GM23338 (cell line): ENCODE results near the gene ANKRD55. TPM values are rescaled to one million over a fixed set of nuclear protein-coding genes. Genes with fewer than 3 reads are reported as not detected.

Experiments used
- ATAC-seq: fragments of 200-7000 bp; cut with Tn5 transposase; 3 replicates; pipeline ENCODE4 v1.9.1; 2020
- DNase-seq: peaks from one replicate; pipeline ENCODE4 v3.0.0-alpha.2; 2015; ENCODE audit warnings: low spot score
- H2AFZ ChIP-seq: fragments of 200-600 bp; sonication (generic); 2 replicates; pipeline ENCODE4 v1.8.0; 2016; ENCODE audit warnings: antibody characterized with exemption, mild to moderate bottlenecking, moderate library complexity
- H3F3A ChIP-seq: fragments of 200-600 bp; sonication (generic); replicated peaks from 2 replicates; pipeline ENCODE4 v1.8.0; 2017; ENCODE audit warnings: antibody characterized with exemption, mixed run types, low read depth
- H3K27ac ChIP-seq: fragments of 200-600 bp; sonication (generic); 2 replicates; pipeline ENCODE4 v1.6.1; 2016; ENCODE audit warnings: low read depth
- H3K27me3 ChIP-seq: fragments of 200-600 bp; sonication (generic); 2 replicates; pipeline ENCODE4 v1.8.0; 2016; ENCODE audit warnings: mild to moderate bottlenecking, mixed run types, moderate library complexity; ENCODE audit not compliant: insufficient read depth
- H3K36me3 ChIP-seq: fragments of 200-600 bp; sonication (generic); 2 replicates; pipeline ENCODE4 v1.8.0; 2016; ENCODE audit warnings: mild to moderate bottlenecking; ENCODE audit not compliant: insufficient read depth
- H3K4me1 ChIP-seq: fragments of 200-600 bp; sonication (generic); 2 replicates; pipeline ENCODE4 v1.8.0; 2016; ENCODE audit warnings: mild to moderate bottlenecking, moderate library complexity; ENCODE audit not compliant: insufficient read depth
- H3K4me2 ChIP-seq: fragments of 200-600 bp; sonication (generic); 2 replicates; pipeline ENCODE4 v1.7.1; 2017; ENCODE audit warnings: mixed run types
- H3K4me3 ChIP-seq: fragments of 200-600 bp; sonication (generic); 2 replicates; pipeline ENCODE4 v1.6.1; 2016; ENCODE audit warnings: mixed run types
- H3K79me2 ChIP-seq: fragments of 200-600 bp; sonication (generic); replicated peaks from 2 replicates; pipeline ENCODE4 v1.8.0; 2017; ENCODE audit warnings: mild to moderate bottlenecking; ENCODE audit not compliant: insufficient read depth
- H3K9me2 ChIP-seq: fragments of 200-600 bp; sonication (generic); 2 replicates; pipeline ENCODE4 v1.8.0; 2017; ENCODE audit not compliant: insufficient read depth
- H4K20me1 ChIP-seq: fragments of 200-600 bp; sonication (generic); replicated peaks from 2 replicates; pipeline ENCODE4 v1.8.0; 2017; ENCODE audit warnings: mild to moderate bottlenecking; ENCODE audit not compliant: insufficient read depth
- H3K27ac Mint-ChIP-seq: 2 replicates; pipeline ENCODE4 v1.8.0; 2020; ENCODE audit warnings: inconsistent platforms, mild to moderate bottlenecking, moderate library complexity, mixed read lengths
- H3K27me3 Mint-ChIP-seq: 3 replicates; pipeline ENCODE4 v1.8.0; 2022; ENCODE audit warnings: low read depth, mild to moderate bottlenecking, moderate library complexity, mixed read lengths, inconsistent platforms; ENCODE audit not compliant: insufficient read depth, poor library complexity
- H3K36me3 Mint-ChIP-seq: 3 replicates; pipeline ENCODE4 v1.8.0; 2021; ENCODE audit warnings: low read depth, mild to moderate bottlenecking, inconsistent platforms, moderate library complexity, mixed read lengths
- H3K4me1 Mint-ChIP-seq: 3 replicates; pipeline ENCODE4 v1.8.0; 2020; ENCODE audit warnings: mild to moderate bottlenecking, inconsistent platforms, mixed read lengths
- H3K4me3 Mint-ChIP-seq: 3 replicates; pipeline ENCODE4 v1.8.0; 2021; ENCODE audit warnings: moderate library complexity, mild to moderate bottlenecking, inconsistent platforms, mixed read lengths
- H3K9me3 Mint-ChIP-seq: 3 replicates; pipeline ENCODE4 v1.8.0; 2020; ENCODE audit warnings: moderate library complexity, mild to moderate bottlenecking, inconsistent platforms, mixed read lengths
- CREB1 ChIP-seq: fragments of 250-450 bp; sonication (Bioruptor Pico); IDR thresholded peaks from 2 replicates; pipeline ENCODE4 v1.5.0; 2020; ENCODE audit warnings: low read depth, mild to moderate bottlenecking, moderate library complexity
- CTCF ChIP-seq, 2 experiments: fragments of 200-600 bp in 1 of 2; sonication (generic) in 1 of 2; conservative IDR thresholded peaks; 2 replicates each; pipeline versions ENCODE4 v1.5.1 to v1.6.1; 2016 to 2017; ENCODE audit warnings: antibody characterized with exemption in 2 of 2, low read depth in 2 of 2, mild to moderate bottlenecking in 2 of 2, moderate library complexity in 1 of 2
- ETS1 ChIP-seq: IDR thresholded peaks from 2 replicates; pipeline ENCODE4 v1.6.1; 2016; ENCODE audit warnings: antibody characterized with exemption
- EZH2phosphoT487 ChIP-seq: fragments of 200-600 bp; sonication (generic); IDR thresholded peaks from one replicate; pipeline ENCODE4 v1.8.1; 2018; ENCODE audit warnings: antibody characterized with exemption; ENCODE audit not compliant: unreplicated experiment
- NANOG ChIP-seq: IDR thresholded peaks from 2 replicates; pipeline ENCODE4 v1.6.1; 2016; ENCODE audit warnings: antibody characterized with exemption, borderline replicate concordance
- POLR2AphosphoS5 ChIP-seq: IDR thresholded peaks from 2 replicates; pipeline ENCODE4 v1.6.1; 2016; ENCODE audit warnings: antibody characterized with exemption, low read depth
- ZNF331 ChIP-seq: fragments of 250-450 bp; sonication (Bioruptor Pico); IDR thresholded peaks from 2 replicates; pipeline ENCODE4 v1.5.0; 2020; ENCODE audit warnings: low read depth, mild to moderate bottlenecking, moderate library complexity
- polyA plus RNA-seq: library from polyadenylated mRNA; unstranded; fragments of >200 nt; fragmentation: Nextera tagmentation; extraction: Ambion mirVana; gene quantifications from 2 replicates; pipeline ENCODE4 v1.2.1, GENCODE V29; 2016
- total RNA-seq: library from RNA; depleted of rRNA; stranded (reverse); fragments of >200 nt; shearing (Covaris generic); gene quantifications from 2 replicates; pipeline ENCODE4 v1.2.3, GENCODE V29; 2014
- TF ChIP-seq, protein P1 (sequence below): fragments of 250-450 bp; sonication (Bioruptor Pico); IDR thresholded peaks from 2 replicates; pipeline ENCODE4 v1.5.0; 2020; ENCODE audit warnings: mild to moderate bottlenecking, moderate library complexity

The ANKRD55 gene
- total and polyA plus RNA-seq, 2 experiments from 2014 or later: not detected

GRCh38 chr5:56185768-56186311, 47.3 kb downstream of the ANKRD55 start:
- H3K36me3 Mint-ChIP-seq: no peaks in the 10 kb centered on the region
- ATAC-seq: no peak
- no peaks in the 10 kb centered on the region for H3K27me3 ChIP-seq
- H3K4me3 Mint-ChIP-seq: no peak overlapping the region
- no peaks in the 10 kb centered on the region for H3K79me2 ChIP-seq
- TF ChIP-seq EZH2phosphoT487: no peak
- H3K27me3 Mint-ChIP-seq: peaks cover 3% of the 10 kb centered on the region
- no peak overlapping the region for H3K27ac Mint-ChIP-seq
- H3K27ac ChIP-seq: no peak overlapping the region
- no peak overlapping the region for H3K4me2 ChIP-seq
- DNase-seq: no peak
- H3K4me1 ChIP-seq: no peaks in the 10 kb centered on the region
- no peaks in the 10 kb centered on the region for H3K36me3 ChIP-seq
- H3K9me3 Mint-ChIP-seq: no peaks in the 10 kb centered on the region
- H3F3A ChIP-seq: no peaks in the 10 kb centered on the region
- H3K4me3 ChIP-seq: no peak overlapping the region
- H4K20me1 ChIP-seq: no peaks in the 10 kb centered on the region
- no peak overlapping the region for H2AFZ ChIP-seq
- H3K4me1 Mint-ChIP-seq: no peaks in the 10 kb centered on the region
- peaks cover 7% of the 10 kb centered on the region; the same call in 1 of the 2 replicates for H3K9me2 ChIP-seq

DNA sequence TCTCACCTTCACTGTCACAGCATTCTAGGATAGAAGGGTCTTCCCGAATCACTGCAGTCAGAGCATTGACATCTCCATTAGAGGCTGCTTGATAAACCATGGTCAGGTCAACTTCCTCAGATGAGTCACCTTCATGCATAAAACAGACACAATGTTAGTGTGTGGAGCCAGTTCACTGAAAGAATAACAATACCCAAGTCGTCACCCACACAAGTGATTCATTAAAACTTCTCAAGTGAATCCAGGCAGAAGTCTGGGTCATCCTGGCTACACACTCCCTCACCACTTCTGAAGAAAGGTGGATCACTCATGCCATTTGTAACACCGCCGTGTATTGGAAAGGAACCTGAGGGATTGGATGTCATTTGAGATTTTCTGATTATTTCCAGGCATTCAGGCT, 49.6 kb downstream of the ANKRD55 start:
- Histone ChIP-seq H3K9me2 (peaks cover 10% of the 10 kb centered on the region; the same call in 1 of the 2 replicates), H3K27ac (no peak overlapping the region), H4K20me1 (no peaks in the 10 kb centered on the region), H3K4me1 (no peaks in the 10 kb centered on the region), H3F3A (no peaks in the 10 kb centered on the region), H3K27me3 (no peaks in the 10 kb centered on the region), H3K36me3 (no peaks in the 10 kb centered on the region), H3K4me3 (no peak overlapping the region), H3K79me2 (no peaks in the 10 kb centered on the region), H3K4me2 (no peak overlapping the region), H2AFZ (no peak overlapping the region)
- H3K36me3 Mint-ChIP-seq: no peaks in the 10 kb centered on the region
- no peak for TF ChIP-seq POLR2AphosphoS5
- TF ChIP-seq ZNF331 (CRISPR knock-in tag): no peak
- TF ChIP-seq NANOG: no peak
- TF ChIP-seq CTCF (conservative IDR thresholded peaks at IDR 0.05; ENCODE audit: low read depth in 2 of 2): no peak
- TF ChIP-seq EZH2phosphoT487: no peak
- TF ChIP-seq ETS1: no peak
- TF ChIP-seq CREB1 (CRISPR knock-in tag): no peak
- DNase-seq (no peak), ATAC-seq (no peak)
- no peaks in the 10 kb centered on the region for H3K4me1 Mint-ChIP-seq
- no peak overlapping the region for H3K4me3 Mint-ChIP-seq
- H3K9me3 Mint-ChIP-seq: no peaks in the 10 kb centered on the region
- peaks cover 3% of the 10 kb centered on the region for H3K27me3 Mint-ChIP-seq
- no peak overlapping the region for H3K27ac Mint-ChIP-seq

DNA sequence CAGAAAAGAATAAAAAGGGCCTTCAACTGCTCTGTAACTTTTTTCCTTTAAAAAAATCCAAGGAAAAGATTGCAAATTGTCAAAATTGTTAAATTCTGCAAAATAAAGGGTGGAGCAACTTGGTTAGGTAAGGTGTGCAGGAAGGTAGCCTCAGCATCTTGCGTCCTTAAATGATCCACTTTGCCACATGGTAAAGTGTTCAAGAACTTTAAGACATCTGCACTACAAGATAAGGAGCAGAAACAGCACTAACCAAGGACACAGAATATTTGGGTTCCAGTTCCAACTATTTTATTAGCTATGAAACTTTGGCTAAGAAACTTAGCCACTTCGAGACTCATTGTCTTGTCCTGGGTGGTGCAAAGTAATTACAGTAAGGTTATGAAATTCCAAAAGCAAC, 53.7 kb downstream of the ANKRD55 start:
- no peak overlapping the region for H3K27ac ChIP-seq
- H3K9me3 Mint-ChIP-seq: no peaks in the 10 kb centered on the region
- ATAC-seq: no peak
- peaks cover 10% of the 10 kb centered on the region for H3K4me1 Mint-ChIP-seq
- H3K27me3 Mint-ChIP-seq: peaks cover 3% of the 10 kb centered on the region
- peaks cover 6% of the 10 kb centered on the region; the same call in 1 of the 2 replicates for H3K4me1 ChIP-seq
- no peaks in the 10 kb centered on the region for H4K20me1 ChIP-seq
- peaks cover 10% of the 10 kb centered on the region; the same call in 1 of the 2 replicates for H3K9me2 ChIP-seq
- no peak overlapping the region for H3K4me2 ChIP-seq
- H3K4me3 Mint-ChIP-seq: no peak overlapping the region
- no peaks in the 10 kb centered on the region for H3K27me3 ChIP-seq
- H3K36me3 ChIP-seq: no peaks in the 10 kb centered on the region
- H3F3A ChIP-seq: no peaks in the 10 kb centered on the region
- no peaks in the 10 kb centered on the region for H3K79me2 ChIP-seq
- no peak overlapping the region for H2AFZ ChIP-seq
- no peak overlapping the region for H3K4me3 ChIP-seq
- no peak for DNase-seq
- no peak overlapping the region for H3K27ac Mint-ChIP-seq
- no peaks in the 10 kb centered on the region for H3K36me3 Mint-ChIP-seq
- no peak for TF ChIP-seq CREB1 (CRISPR knock-in tag)
- TF ChIP-seq, protein P1, sequence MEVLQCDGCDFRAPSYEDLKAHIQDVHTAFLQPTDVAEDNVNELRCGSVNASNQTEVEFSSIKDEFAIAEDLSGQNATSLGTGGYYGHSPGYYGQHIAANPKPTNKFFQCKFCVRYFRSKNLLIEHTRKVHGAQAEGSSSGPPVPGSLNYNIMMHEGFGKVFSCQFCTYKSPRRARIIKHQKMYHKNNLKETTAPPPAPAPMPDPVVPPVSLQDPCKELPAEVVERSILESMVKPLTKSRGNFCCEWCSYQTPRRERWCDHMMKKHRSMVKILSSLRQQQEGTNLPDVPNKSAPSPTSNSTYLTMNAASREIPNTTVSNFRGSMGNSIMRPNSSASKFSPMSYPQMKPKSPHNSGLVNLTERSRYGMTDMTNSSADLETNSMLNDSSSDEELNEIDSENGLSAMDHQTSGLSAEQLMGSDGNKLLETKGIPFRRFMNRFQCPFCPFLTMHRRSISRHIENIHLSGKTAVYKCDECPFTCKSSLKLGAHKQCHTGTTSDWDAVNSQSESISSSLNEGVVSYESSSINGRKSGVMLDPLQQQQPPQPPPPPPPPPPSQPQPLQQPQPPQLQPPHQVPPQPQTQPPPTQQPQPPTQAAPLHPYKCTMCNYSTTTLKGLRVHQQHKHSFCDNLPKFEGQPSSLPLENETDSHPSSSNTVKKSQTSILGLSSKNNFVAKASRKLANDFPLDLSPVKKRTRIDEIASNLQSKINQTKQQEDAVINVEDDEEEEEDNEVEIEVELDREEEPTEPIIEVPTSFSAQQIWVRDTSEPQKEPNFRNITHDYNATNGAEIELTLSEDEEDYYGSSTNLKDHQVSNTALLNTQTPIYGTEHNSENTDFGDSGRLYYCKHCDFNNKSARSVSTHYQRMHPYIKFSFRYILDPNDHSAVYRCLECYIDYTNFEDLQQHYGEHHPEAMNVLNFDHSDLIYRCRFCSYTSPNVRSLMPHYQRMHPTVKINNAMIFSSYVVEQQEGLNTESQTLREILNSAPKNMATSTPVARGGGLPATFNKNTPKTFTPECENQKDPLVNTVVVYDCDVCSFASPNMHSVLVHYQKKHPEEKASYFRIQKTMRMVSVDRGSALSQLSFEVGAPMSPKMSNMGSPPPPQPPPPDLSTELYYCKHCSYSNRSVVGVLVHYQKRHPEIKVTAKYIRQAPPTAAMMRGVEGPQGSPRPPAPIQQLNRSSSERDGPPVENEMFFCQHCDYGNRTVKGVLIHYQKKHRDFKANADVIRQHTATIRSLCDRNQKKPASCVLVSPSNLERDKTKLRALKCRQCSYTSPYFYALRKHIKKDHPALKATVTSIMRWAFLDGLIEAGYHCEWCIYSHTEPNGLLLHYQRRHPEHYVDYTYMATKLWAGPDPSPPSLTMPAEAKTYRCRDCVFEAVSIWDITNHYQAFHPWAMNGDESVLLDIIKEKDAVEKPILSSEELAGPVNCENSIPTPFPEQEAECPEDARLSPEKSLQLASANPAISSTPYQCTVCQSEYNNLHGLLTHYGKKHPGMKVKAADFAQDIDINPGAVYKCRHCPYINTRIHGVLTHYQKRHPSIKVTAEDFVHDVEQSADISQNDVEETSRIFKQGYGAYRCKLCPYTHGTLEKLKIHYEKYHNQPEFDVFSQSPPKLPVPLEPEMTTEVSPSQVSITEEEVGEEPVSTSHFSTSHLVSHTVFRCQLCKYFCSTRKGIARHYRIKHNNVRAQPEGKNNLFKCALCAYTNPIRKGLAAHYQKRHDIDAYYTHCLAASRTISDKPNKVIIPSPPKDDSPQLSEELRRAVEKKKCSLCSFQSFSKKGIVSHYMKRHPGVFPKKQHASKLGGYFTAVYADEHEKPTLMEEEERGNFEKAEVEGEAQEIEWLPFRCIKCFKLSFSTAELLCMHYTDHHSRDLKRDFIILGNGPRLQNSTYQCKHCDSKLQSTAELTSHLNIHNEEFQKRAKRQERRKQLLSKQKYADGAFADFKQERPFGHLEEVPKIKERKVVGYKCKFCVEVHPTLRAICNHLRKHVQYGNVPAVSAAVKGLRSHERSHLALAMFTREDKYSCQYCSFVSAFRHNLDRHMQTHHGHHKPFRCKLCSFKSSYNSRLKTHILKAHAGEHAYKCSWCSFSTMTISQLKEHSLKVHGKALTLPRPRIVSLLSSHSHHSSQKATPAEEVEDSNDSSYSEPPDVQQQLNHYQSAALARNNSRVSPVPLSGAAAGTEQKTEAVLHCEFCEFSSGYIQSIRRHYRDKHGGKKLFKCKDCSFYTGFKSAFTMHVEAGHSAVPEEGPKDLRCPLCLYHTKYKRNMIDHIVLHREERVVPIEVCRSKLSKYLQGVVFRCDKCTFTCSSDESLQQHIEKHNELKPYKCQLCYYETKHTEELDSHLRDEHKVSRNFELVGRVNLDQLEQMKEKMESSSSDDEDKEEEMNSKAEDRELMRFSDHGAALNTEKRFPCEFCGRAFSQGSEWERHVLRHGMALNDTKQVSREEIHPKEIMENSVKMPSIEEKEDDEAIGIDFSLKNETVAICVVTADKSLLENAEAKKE: no peak
